Heart left ventricle (tissue), 16 donors: Measurements from ENCODE around the gene AGAP2. TPM values are rescaled to one million over a fixed set of nuclear protein-coding genes. Genes with fewer than 3 reads are reported as not detected.

Source experiments
- ATAC-seq, 4 donors: fragments of 200-7000 bp; cut with Tn5 transposase; one replicate each; pipeline ENCODE4 v1.9.1; 2020 to 2022; ENCODE audit warnings: moderate library complexity in 4 of 4, mild to moderate bottlenecking in 3 of 4, moderate number of reproducible peaks in 1 of 4
- DNase-seq, 5 donors: peaks; one replicate each; pipeline ENCODE4 v3.0.0-alpha.2; 2020
- H3K27ac ChIP-seq, 12 donors: fragments of 200-600 bp; sonication (generic) in 4 of 12; one replicate each; pipeline versions ENCODE4 v1.5.0 to v1.8.0; 2016 to 2022; ENCODE audit warnings: mild to moderate bottlenecking in 2 of 12
- H3K27me3 ChIP-seq, 9 donors: fragments of 200-600 bp; sonication (generic) in 2 of 9; one replicate each; pipeline versions ENCODE4 v1.5.1 to v1.8.0; 2016 to 2022; ENCODE audit warnings: mild to moderate bottlenecking in 3 of 9
- H3K36me3 ChIP-seq, 9 donors: fragments of 200-600 bp; sonication (generic) in 2 of 9; one replicate each; pipeline versions ENCODE4 v1.5.0 to v1.8.0; 2018 to 2022; ENCODE audit warnings: mild to moderate bottlenecking in 2 of 9
- H3K4me1 ChIP-seq, 12 donors: fragments of 200-600 bp; sonication (generic) in 4 of 12; one replicate each; pipeline versions ENCODE4 v1.5.0 to v1.8.0; 2016 to 2022; ENCODE audit warnings: mild to moderate bottlenecking in 3 of 12
- H3K4me3 ChIP-seq, 12 donors: fragments of 200-600 bp; sonication (generic) in 4 of 12; one replicate each; pipeline versions ENCODE4 v1.5.0 to v1.8.0; 2017 to 2022; ENCODE audit warnings: mild to moderate bottlenecking in 9 of 12, moderate library complexity in 4 of 12
- H3K9me3 ChIP-seq, 12 donors: fragments of 200-600 bp; sonication (generic) in 4 of 12; one replicate each; pipeline versions ENCODE4 v1.5.0 to v1.8.0; 2016 to 2022; ENCODE audit warnings: mild to moderate bottlenecking in 1 of 12
- POLR2A ChIP-seq, 2 donors: fragments of 450-650 bp; IDR thresholded peaks; one replicate each; pipeline ENCODE4 v1.6.1; 2017; ENCODE audit warnings: antibody characterized with exemption in 2 of 2, mild to moderate bottlenecking in 2 of 2, moderate library complexity in 2 of 2
- WGBS, 4 donors: extraction: QIAGEN DNeasy Blood & Tissue Kit in 2 of 4; methylation state at CpG; one replicate each; pipeline versions ENCODE4 v1.1.5 to v1.1.7; 2013 to 2018; 5-methylcytosine and 5-hydroxymethylcytosine counted together
- intact Hi-C, 10 donors: fragments of 100-400 bp; cut with DNase I; formaldehyde crosslinking; loops; one replicate each; pipeline versions ENCODE4 v1.11.1 to v1.14.2; 2022
- polyA plus RNA-seq, 2 donors: library from polyadenylated mRNA; stranded (reverse); fragments of 200-250 nt; gene quantifications; one replicate each; pipeline ENCODE4 v1.2.3, GENCODE V29; 2013
- total RNA-seq, 9 donors: library from RNA; depleted of rRNA in 2 of 9; stranded (reverse); fragments of >200 nt in 2 of 9; fragmentation: NEBNext Ultra II Directional in 3 of 9; extraction: Animal tissue kit (Norgen Biotek cat#: 25700) in 3 of 9; gene quantifications; one replicate each; pipeline versions ENCODE4 v1.1.0 to v1.2.4, GENCODE V29; 2016 to 2023
- TF ChIP-seq, protein P1 (sequence below), 12 donors: fragments of 200-600 bp; sonication (generic) in 4 of 12; IDR thresholded peaks; one replicate each; pipeline versions ENCODE4 v1.5.0 to v1.8.0; 2018 to 2022; ENCODE audit warnings: antibody characterized with exemption in 12 of 12, mild to moderate bottlenecking in 5 of 12
- donor health status: ischemic (EF 13 %, LVEDD 7.1; RV severe dilation, severe dysfunction).
- donor health status: healthy with polysubstance abuse.
- donor health status: DM: no; HTN: yes; CAD: no.
- donor health status: DM: no; HTN: no; CAD: no.
- donor health status: ischemic (EF 25% LVEDD 6.9; RV normal size, moderate dysfunction).
- donor health status: ischemic (EF 25% LVEDD 5.7; RV mildly dilated, moderate dysfunction).
- donor health status: healthy.
- donor health status: DM: yes; HTN: yes; CAD: no.
- donor health status: ischemic (EF 35%, LVEDD 5.7; RV mildly dilated, moderate dysfunction).
- donor health status: nonischemic (EF 11% LVEDD 7.7; RV severe dilation, severe dysfunction).
- donor health status: DM: yes; HTN: yes; CAD: no.
- donor health status: PGD.
- donor health status: ischemic (EF 29% LVEDD 5.4; RV normal size, mild dysfunction).
- donor health status: nonischemic (EF 23%, LVEDD 6.1; RV moderate dilation, normal function).

Gene AGAP2
- total and polyA plus RNA-seq, 11 donors: 3.9 to 12.0 (median 5.5) TPM

DNA sequence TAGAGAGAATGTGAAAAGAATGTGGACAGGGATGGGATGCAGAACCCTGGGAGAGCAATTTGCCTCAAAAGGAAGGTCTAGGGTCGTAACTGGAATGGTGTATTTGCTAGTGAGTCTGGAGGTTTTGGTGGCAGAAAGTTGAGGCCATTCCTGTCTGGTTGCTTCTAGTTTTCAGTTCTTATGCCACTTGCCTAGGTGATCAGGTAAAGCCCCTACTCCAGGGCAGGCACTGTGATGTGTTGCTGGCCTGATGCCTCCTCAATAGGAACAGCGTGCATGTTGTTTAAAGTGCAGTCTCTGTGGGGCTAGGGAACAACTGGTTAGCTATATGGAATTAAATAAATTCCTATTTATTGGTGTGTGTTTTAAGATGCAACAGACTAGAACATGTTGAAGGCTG is 38.2 kb downstream of the AGAP2 start:
- intact Hi-C loops: no loop called here
- TF ChIP-seq, protein P1, sequence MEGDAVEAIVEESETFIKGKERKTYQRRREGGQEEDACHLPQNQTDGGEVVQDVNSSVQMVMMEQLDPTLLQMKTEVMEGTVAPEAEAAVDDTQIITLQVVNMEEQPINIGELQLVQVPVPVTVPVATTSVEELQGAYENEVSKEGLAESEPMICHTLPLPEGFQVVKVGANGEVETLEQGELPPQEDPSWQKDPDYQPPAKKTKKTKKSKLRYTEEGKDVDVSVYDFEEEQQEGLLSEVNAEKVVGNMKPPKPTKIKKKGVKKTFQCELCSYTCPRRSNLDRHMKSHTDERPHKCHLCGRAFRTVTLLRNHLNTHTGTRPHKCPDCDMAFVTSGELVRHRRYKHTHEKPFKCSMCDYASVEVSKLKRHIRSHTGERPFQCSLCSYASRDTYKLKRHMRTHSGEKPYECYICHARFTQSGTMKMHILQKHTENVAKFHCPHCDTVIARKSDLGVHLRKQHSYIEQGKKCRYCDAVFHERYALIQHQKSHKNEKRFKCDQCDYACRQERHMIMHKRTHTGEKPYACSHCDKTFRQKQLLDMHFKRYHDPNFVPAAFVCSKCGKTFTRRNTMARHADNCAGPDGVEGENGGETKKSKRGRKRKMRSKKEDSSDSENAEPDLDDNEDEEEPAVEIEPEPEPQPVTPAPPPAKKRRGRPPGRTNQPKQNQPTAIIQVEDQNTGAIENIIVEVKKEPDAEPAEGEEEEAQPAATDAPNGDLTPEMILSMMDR (IDR thresholded peaks at IDR 0.05): no peak
- TF ChIP-seq POLR2A (IDR thresholded peaks at IDR 0.05): no peak
- WGBS, 4 donors: 93 to 100% (median 96%) methylated on average over 2 of the region's 2 CpGs

DNA sequence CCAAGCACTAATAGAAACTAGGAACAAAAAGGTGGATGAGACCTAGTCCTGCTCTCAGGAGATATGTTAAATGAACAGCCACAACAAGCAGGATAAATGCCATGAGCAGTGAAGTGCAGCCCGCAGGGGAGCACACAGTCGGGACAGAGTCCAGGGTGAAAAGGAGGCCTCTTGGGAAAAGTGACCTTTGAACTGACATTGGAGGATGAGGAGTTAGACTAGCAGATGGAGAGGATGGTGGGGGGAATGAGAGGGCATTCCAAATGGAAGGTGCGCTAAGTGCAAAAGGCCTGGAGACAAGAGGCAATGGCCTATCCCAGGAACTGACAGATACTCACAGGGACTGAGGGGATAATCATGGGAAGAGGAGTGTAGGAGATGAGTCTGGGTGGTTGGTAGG is 40.1 kb downstream of the AGAP2 start:
- DNase-seq: no peak
- TF ChIP-seq, protein P1 (IDR thresholded peaks at IDR 0.05): no peak
- TF ChIP-seq POLR2A (IDR thresholded peaks at IDR 0.05): no peak
- Histone ChIP-seq H3K27ac (no peak overlapping the region), H3K9me3 (peaks cover 0 to 3% (median 0%) of the 10 kb centered on the region in 12 donors), H3K27me3 (no peaks in the 10 kb centered on the region), H3K4me1 (peaks cover 0 to 12% (median 9%) of the 10 kb centered on the region in 12 donors), H3K4me3 (no peak overlapping the region), H3K36me3 (peaks cover 0 to 73% (median 47%) of the 10 kb centered on the region in 9 donors)
- intact Hi-C loops: loop anchor here in 1 of 10 donors (10.0 kb wide), 1 partner anchor 114 kb away; no protein-coding TSS in a partner anchor
- WGBS, 4 donors: 92 to 97% (median 94%) methylated on average over 3 of the region's 3 CpGs
- no peak for ATAC-seq

More for the DNA sequence above, 38.2 kb downstream of the AGAP2 start:
- no peak overlapping the region for H3K27ac ChIP-seq
- H3K4me1 ChIP-seq: peaks cover 0 to 3% (median 0%) of the 10 kb centered on the region in 12 donors
- H3K4me3 ChIP-seq: no peak overlapping the region
- ATAC-seq: no peak
- H3K9me3 ChIP-seq: peaks cover 0 to 14% (median 3%) of the 10 kb centered on the region in 12 donors
- no peak for DNase-seq
- peaks cover 0 to 92% (median 66%) of the 10 kb centered on the region in 9 donors for H3K36me3 ChIP-seq
- H3K27me3 ChIP-seq: no peaks in the 10 kb centered on the region

DNA sequence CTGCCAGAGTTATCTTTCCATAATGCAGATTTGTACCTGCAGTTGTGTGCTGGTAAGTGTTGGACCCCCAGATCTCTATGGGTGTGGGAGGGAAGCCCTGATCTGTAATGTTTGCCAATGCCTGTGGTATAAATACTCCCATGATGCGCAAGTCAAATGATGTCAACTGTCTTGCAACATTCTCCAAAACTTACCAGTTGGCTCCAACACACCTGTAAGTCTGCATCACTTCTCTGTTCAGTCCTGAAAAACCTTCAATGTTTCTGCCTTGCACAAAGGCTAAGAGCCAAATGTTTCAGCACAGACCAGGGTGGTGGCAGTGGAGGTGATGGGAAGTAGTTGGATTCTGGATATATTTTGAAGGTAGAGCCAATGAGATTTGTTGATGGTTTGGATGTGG is 41.5 kb downstream of the AGAP2 start:
- ATAC-seq (no peak), DNase-seq (no peak)
- intact Hi-C loops: loop anchor here in 1 of 10 donors (10.0 kb wide), 1 partner anchor 112 kb away; no protein-coding TSS in a partner anchor
- WGBS, 4 donors: 94 to 100% (median 98%) methylated on average over 1 of the region's 1 CpG
- Histone ChIP-seq H3K27me3 (no peaks in the 10 kb centered on the region), H3K9me3 (no peaks in the 10 kb centered on the region), H3K4me1 (peaks cover 0 to 15% (median 10%) of the 10 kb centered on the region in 12 donors), H3K27ac (no peak overlapping the region), H3K36me3 (peaks cover 0 to 60% (median 34%) of the 10 kb centered on the region in 9 donors), H3K4me3 (no peak overlapping the region)
- TF ChIP-seq, protein P1 (IDR thresholded peaks at IDR 0.05): no peak
- TF ChIP-seq POLR2A (IDR thresholded peaks at IDR 0.05): no peak

DNA sequence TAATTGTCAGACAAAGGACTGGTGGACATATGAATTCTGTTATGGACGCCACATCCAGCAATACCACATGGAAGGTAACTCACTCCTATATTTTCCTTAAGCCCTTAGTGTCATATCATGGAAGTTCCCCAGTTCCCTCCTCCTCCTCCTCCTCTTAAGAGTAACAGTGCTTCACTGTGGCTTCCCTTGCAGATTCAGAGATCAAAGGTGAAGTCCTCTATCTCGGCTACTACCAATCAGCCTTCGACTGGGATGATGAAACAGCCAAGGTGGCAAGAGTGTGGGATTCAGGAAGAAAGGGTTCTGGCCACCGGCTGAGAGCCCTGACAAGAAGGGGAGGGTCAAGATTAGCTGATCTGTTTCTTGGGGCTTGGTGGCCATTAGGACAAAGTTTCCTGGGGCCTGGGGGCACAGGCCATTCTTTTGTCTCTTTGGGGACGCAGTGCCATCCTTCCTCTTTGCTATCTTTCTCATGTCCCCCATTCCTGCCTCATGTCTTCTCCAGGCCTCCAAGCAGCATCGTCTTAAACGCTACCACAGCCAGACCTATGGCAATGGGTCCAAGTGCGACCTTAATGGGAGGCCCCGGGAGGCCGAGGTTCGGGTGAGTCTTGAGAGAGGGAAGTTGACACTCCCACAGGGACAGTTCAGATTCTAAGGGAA is 42.6 kb downstream of the AGAP2 start:
- WGBS, 4 donors: 90 to 94% (median 93%) methylated on average over 11 of the region's 11 CpGs
- Histone ChIP-seq H3K27ac (no peak overlapping the region), H3K36me3 (peaks cover 0 to 50% (median 30%) of the 10 kb centered on the region in 9 donors), H3K4me1 (peaks cover 0 to 15% (median 10%) of the 10 kb centered on the region in 12 donors), H3K4me3 (no peak overlapping the region), H3K27me3 (no peaks in the 10 kb centered on the region), H3K9me3 (peaks cover 0 to 4% (median 0%) of the 10 kb centered on the region in 12 donors)
- no peak for TF ChIP-seq POLR2A (IDR thresholded peaks at IDR 0.05)
- TF ChIP-seq, protein P1 (IDR thresholded peaks at IDR 0.05): no peak
- DNase-seq: no peak
- intact Hi-C loops: loop anchor here in 1 of 10 donors (10.0 kb wide), 1 partner anchor 111 kb away; no protein-coding TSS in a partner anchor
- ATAC-seq: no peak
